Measurements from ENCODE around the gene PKP3.

PKP3 gene

GRCh38 chr11:390175-390574, 3.8 kb upstream of the PKP3 start:
- TF ChIP-seq, protein P1, sequence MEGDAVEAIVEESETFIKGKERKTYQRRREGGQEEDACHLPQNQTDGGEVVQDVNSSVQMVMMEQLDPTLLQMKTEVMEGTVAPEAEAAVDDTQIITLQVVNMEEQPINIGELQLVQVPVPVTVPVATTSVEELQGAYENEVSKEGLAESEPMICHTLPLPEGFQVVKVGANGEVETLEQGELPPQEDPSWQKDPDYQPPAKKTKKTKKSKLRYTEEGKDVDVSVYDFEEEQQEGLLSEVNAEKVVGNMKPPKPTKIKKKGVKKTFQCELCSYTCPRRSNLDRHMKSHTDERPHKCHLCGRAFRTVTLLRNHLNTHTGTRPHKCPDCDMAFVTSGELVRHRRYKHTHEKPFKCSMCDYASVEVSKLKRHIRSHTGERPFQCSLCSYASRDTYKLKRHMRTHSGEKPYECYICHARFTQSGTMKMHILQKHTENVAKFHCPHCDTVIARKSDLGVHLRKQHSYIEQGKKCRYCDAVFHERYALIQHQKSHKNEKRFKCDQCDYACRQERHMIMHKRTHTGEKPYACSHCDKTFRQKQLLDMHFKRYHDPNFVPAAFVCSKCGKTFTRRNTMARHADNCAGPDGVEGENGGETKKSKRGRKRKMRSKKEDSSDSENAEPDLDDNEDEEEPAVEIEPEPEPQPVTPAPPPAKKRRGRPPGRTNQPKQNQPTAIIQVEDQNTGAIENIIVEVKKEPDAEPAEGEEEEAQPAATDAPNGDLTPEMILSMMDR (IDR thresholded peaks at IDR 0.05): peak; percentile 67
- no peak for TF ChIP-seq ZFX (IDR thresholded peaks at IDR 0.05; ENCODE audit: borderline replicate concordance)
- H3K27ac ChIP-seq: no peak overlapping the region

DNA sequence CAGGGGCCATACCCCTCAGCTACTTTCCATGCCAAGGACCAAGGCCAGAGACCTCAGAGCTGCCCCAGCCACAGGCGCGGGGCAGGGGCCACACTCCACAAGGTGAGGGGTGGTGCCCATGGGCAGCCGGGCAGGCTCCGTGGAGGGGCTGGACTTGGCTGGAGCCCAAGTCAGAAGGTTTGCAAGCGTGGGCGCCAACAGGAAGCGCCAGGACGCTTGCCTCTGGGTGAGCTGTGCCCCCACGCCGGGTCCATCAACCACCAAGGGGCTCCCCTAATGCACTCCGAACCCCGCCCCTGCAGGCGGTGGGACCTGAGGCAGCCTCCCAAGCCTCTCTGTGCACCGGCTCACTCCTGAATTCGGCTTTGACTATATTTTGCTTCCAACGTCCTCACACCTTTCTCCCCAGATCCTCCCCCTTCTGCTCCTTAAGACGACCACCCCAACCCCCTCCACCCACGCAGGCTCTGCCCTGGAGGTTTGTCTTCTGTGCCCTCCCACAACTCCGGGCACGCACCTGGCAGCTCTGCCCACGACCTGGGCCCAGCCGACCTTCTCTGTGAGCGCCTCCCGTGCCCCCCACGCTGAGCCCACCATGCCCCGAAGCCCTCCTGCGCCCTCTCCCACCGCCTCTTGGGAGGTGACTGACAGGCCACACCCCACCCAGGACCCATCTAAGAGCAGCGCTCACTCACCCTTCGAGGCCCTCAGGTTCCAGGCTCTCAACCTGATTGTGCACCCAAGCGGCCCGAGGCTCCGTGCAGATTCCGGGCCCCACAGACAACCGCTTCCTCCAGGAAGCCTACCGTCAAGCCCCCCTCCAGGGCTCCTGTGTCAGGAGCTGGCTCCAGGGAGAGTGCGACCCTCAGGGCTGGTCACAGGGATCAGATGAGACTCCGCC, 2.6 kb upstream of the PKP3 start:
- H3K27ac ChIP-seq: no peak overlapping the region
- TF ChIP-seq, protein P1 (IDR thresholded peaks at IDR 0.05): no peak
- TF ChIP-seq ZFX (IDR thresholded peaks at IDR 0.05; ENCODE audit: borderline replicate concordance): no peak

GRCh38 chr11:392102-392777, 1.8 kb upstream of the PKP3 start:
- H3K27ac ChIP-seq: no peak overlapping the region
- TF ChIP-seq, protein P1 (IDR thresholded peaks at IDR 0.05): no peak
- no peak for TF ChIP-seq ZFX (IDR thresholded peaks at IDR 0.05; ENCODE audit: borderline replicate concordance)

DNA sequence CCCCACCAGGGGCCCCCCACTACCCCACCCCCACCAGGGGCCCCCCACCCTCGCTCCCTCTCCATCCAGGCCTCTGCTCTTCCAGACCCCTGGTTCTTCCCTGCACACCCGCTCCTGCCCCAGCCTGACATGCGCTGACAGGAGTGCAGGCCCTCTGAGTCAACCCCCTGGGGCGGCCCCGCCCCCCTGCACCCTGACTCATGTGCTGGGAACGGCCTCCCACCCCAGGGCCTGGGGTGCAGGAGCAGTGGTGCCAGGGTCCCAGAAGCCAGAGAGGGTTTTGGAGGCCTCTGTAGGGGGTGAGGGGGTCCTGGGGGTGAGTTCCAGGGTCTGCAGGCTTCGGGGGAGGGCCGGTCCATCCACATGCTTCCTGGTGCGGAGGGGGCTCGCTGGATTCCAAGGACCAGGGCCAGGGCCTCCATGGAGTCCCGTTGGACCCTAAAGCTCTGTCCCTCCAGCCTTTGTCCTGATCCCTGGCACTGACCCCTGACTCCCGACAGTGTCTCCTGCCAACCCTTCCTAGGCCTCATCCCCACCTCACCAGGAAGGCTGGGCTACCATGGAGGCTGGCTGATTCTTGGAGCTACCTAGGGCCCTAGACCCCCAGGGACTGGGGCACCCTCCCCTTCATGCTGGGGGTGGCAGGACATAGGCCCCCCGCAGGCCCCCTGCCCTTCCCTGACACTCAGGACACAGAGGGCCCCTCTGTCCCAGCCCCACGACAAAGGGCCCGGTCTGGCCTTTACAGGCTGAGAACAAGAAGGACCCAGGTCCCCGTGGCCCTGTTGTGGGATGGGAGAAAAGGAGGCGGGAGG, 583 bp upstream of the PKP3 start:
- TF ChIP-seq, protein P1 (IDR thresholded peaks at IDR 0.05): no peak
- TF ChIP-seq ZFX (IDR thresholded peaks at IDR 0.05; ENCODE audit: borderline replicate concordance): no peak
- peak overlapping the region; percentile 91 for H3K27ac ChIP-seq

DNA sequence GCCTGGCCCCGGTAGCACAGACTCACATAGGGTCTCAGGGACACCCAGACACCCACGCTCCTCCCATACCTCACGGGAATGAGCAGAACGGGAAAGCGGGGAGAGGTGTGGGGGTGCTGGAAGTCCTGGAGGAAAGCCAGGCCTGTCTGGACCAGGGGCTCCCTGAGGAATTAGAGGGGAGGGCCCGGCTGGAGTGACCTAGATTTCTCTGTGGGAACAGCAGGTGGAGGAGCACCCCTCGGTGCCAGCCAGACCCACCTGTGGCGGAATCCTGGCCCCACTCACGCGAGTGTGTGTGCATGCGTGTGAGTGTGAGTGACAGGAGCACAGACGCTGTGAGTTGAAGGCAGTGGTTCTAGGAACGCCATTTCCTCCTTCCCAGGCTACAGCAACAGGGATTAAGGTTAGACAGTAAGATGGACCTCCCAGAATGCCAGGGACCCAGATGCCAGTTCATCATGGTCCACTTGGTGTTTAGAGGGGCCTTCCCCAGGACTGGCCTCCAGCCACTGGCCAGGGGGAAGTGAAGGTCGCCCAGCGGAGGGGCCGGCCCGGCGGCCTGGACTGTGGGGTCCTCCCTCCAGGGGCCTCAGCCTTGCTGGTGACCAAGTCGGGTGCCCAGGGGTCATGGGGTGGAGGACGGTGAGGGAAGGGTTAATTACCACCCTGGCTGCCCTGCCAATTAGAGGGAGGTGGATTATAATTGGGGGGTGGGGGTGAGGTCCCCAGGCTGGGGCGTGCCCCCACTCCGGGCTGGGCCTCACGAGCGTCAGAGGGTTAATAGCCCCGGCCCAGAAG, 1.0 kb downstream of the PKP3 start:
- peak overlapping the region; percentile 91 for H3K27ac ChIP-seq
- TF ChIP-seq, protein P1 (IDR thresholded peaks at IDR 0.05): no peak
- no peak for TF ChIP-seq ZFX (IDR thresholded peaks at IDR 0.05; ENCODE audit: borderline replicate concordance)

- no peak for TF ChIP-seq ZFX (IDR thresholded peaks at IDR 0.05; ENCODE audit: borderline replicate concordance)
- TF ChIP-seq, protein P1 (IDR thresholded peaks at IDR 0.05): no peak
- peak overlapping the region; percentile 91 for H3K27ac ChIP-seq
These were observed 1.9 kb downstream of the PKP3 start for GRCh38 chr11:395866-396265.
